Lower leg skin (tissue), 3 donors: ENCODE measurements around the gene DTNBP1.

ENCODE experiments used
- POLR2A ChIP-seq, 2 donors: fragments of 450-650 bp; IDR thresholded peaks; one replicate each; pipeline ENCODE4 v1.6.1; 2016 to 2017; ENCODE audit warnings: antibody characterized with exemption in 2 of 2, mild to moderate bottlenecking in 1 of 2, moderate library complexity in 1 of 2
- TF ChIP-seq, protein P1 (sequence below), 3 donors: fragments of 450-650 bp; IDR thresholded peaks; one replicate each; pipeline ENCODE4 v1.5.1; 2016; ENCODE audit warnings: antibody characterized with exemption in 3 of 3, mild to moderate bottlenecking in 3 of 3, moderate library complexity in 2 of 3

DNA sequence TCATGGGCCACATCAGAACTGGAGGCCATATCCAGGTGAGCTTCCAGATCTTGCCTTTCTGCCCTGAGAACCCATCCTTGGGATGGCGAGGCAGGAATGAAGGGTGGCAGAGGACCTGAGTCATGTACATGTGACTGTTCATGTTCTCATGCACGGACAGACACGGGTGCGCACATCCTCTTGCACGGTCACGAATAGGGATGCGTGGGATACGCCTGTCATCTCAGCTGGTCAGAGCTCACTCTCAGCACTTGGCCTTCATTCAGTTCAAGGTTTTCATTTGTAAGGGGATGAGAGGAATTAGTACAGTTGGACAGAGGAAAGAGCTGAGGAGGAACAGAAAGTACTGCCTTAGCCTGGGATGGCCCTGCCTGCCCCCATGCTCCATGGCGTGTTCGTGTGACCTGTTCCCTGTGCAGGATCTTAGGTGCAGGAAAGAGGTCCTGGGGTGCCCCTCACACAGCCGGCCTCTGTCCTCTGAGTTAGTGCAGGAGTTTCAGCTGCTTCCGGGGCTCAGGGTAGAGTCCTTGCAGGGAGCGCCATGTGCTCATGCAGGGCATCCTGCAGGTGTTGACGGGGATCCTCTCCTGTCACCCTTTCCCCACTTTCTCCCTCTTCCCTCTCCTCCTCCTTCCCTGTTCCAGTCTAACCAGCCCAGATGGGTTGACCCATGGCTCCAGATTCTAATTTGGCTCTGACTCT is 173.4 kb downstream of the DTNBP1 start:
- TF ChIP-seq, protein P1, sequence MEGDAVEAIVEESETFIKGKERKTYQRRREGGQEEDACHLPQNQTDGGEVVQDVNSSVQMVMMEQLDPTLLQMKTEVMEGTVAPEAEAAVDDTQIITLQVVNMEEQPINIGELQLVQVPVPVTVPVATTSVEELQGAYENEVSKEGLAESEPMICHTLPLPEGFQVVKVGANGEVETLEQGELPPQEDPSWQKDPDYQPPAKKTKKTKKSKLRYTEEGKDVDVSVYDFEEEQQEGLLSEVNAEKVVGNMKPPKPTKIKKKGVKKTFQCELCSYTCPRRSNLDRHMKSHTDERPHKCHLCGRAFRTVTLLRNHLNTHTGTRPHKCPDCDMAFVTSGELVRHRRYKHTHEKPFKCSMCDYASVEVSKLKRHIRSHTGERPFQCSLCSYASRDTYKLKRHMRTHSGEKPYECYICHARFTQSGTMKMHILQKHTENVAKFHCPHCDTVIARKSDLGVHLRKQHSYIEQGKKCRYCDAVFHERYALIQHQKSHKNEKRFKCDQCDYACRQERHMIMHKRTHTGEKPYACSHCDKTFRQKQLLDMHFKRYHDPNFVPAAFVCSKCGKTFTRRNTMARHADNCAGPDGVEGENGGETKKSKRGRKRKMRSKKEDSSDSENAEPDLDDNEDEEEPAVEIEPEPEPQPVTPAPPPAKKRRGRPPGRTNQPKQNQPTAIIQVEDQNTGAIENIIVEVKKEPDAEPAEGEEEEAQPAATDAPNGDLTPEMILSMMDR (IDR thresholded peaks at IDR 0.05), result no peak
- TF ChIP-seq POLR2A (IDR thresholded peaks at IDR 0.05), result no peak
